SK-N-SH (cell line): Measurements from ENCODE around the gene ARHGDIB. TPM values are rescaled to one million over a fixed set of nuclear protein-coding genes. Genes with fewer than 3 reads are reported as not detected.

Experiments
- CTCF ChIA-PET: fragments of 300-600, 350-600 bp; formaldehyde crosslinking; extraction: SDS; loops from one replicate; lab custom pipeline; 2021; lab: Yijun Ruan, JAX
- POLR2A ChIA-PET: fragments of 350-600 bp; sonication (Branson Sonifier 250); formaldehyde crosslinking; extraction: SDS; loops from one replicate; lab custom pipeline; 2020; ENCODE audit warnings: antibody characterized with exemption, inconsistent platforms; lab: Yijun Ruan, JAX
- DNase-seq: peaks from one replicate; pipeline ENCODE4 v3.0.0; 2012
- H2AFZ ChIP-seq: fragments of 200-600 bp; sonication (generic); 2 replicates; pipeline ENCODE4 v1.8.1; 2016; ENCODE audit warnings: antibody characterized with exemption, mild to moderate bottlenecking, low read depth
- H3F3A ChIP-seq: fragments of 200-600 bp; sonication (generic); replicated peaks from 2 replicates; pipeline ENCODE3; 2016; ENCODE audit warnings: antibody characterized with exemption, mild to moderate bottlenecking; ENCODE audit not compliant: insufficient read depth
- H3K27ac ChIP-seq, 2 experiments: fragments of 200-500 bp in 1 of 2; fragments of 200-600 bp in 1 of 2; sonication (Bioruptor generic) in 1 of 2; sonication (generic), shearing (Covaris generic) in 1 of 2; 2 replicates each; pipeline versions ENCODE4 v1.5.1 to v1.6.1; 2014 to 2016; ENCODE audit warnings: low read depth in 2 of 2, inconsistent platforms in 1 of 2, low read length in 1 of 2, mild to moderate bottlenecking in 1 of 2, mixed read lengths in 1 of 2
- H3K27me3 ChIP-seq: fragments of 200-600 bp; sonication (generic), shearing (Covaris generic); 2 replicates; pipeline ENCODE4 v1.6.1; 2016; ENCODE audit warnings: mixed run types; ENCODE audit not compliant: insufficient read depth
- H3K36me3 ChIP-seq, 2 experiments: fragments of 200-500 bp in 1 of 2; fragments of 200-600 bp in 1 of 2; sonication (Bioruptor generic) in 1 of 2; sonication (generic) in 1 of 2; replicated peaks in 1 of 2; 2 replicates each; pipeline versions ENCODE3 to v1.5.1; 2014 to 2016; ENCODE audit warnings: low read length in 1 of 2, mild to moderate bottlenecking in 1 of 2; ENCODE audit not compliant: insufficient read depth in 2 of 2, control insufficient read depth in 1 of 2
- H3K4me1 ChIP-seq, 2 experiments: fragments of 200-500 bp in 1 of 2; fragments of 200-600 bp in 1 of 2; sonication (Bioruptor generic) in 1 of 2; sonication (generic), shearing (Covaris generic) in 1 of 2; 2 replicates each; pipeline versions ENCODE4 v1.5.1 to v1.6.1; 2014 to 2016; ENCODE audit warnings: low read depth in 1 of 2, low read length in 1 of 2, mixed run types in 1 of 2; ENCODE audit not compliant: insufficient read depth in 2 of 2, control insufficient read depth in 1 of 2
- H3K4me2 ChIP-seq: fragments of 200-600 bp; sonication (generic), shearing (Covaris generic); 2 replicates; pipeline ENCODE4 v1.6.1; 2017; ENCODE audit warnings: mixed run types
- H3K4me3 ChIP-seq, 2 experiments: fragments of 200-500 bp in 1 of 2; fragments of 200-600 bp in 1 of 2; sonication (Bioruptor generic) in 1 of 2; sonication (generic), shearing (Covaris generic) in 1 of 2; 2 replicates each; pipeline versions ENCODE4 v1.5.1 to v1.8.1; 2014 to 2016; ENCODE audit warnings: low read depth in 2 of 2, inconsistent platforms in 1 of 2, low read length in 1 of 2, mild to moderate bottlenecking in 1 of 2, mixed read lengths in 1 of 2, moderate library complexity in 1 of 2
- H3K79me2 ChIP-seq: fragments of 200-600 bp; sonication (generic); 2 replicates; pipeline ENCODE4 v1.8.1; 2017; ENCODE audit warnings: mild to moderate bottlenecking; ENCODE audit not compliant: insufficient read depth
- H3K9ac ChIP-seq: fragments of 200-600 bp; sonication (generic); 2 replicates; pipeline ENCODE4 v1.6.1; 2017; ENCODE audit warnings: mixed run types
- H3K9me2 ChIP-seq: fragments of 200-600 bp; sonication (generic); 2 replicates; pipeline ENCODE4 v1.6.1; 2017; ENCODE audit warnings: mixed run types
- H3K9me3 ChIP-seq: fragments of 200-600 bp; sonication (generic); 2 replicates; pipeline ENCODE4 v1.6.1; 2017; ENCODE audit warnings: mixed run types, mild to moderate bottlenecking, moderate library complexity
- H4K20me1 ChIP-seq: fragments of 200-600 bp; sonication (generic); 2 replicates; pipeline ENCODE4 v1.6.1; 2017; ENCODE audit warnings: mild to moderate bottlenecking, mixed run types; ENCODE audit not compliant: insufficient read depth
- CHD2 ChIP-seq: fragments of 150-350 bp; IDR thresholded peaks from 2 replicates; pipeline ENCODE4 v1.6.1; 2018; ENCODE audit warnings: low read length; ENCODE audit not compliant: partially characterized antibody
- CTCF ChIP-seq: fragments of 200-600 bp; sonication (generic); IDR thresholded peaks from 2 replicates; pipeline ENCODE4 v1.6.1; 2017; ENCODE audit warnings: antibody characterized with exemption, mild to moderate bottlenecking, moderate library complexity
- ELF1 ChIP-seq: IDR thresholded peaks from 2 replicates; pipeline ENCODE4 v1.4.0; 2012
- EZH2phosphoT487 ChIP-seq: fragments of 200-600 bp; sonication (generic); IDR thresholded peaks from 2 replicates; pipeline ENCODE4 v1.6.1; 2017; ENCODE audit warnings: low read depth, mixed run types, mild to moderate bottlenecking, antibody characterized with exemption, moderate library complexity, borderline replicate concordance
- FOSL2 ChIP-seq: IDR thresholded peaks from 2 replicates; pipeline ENCODE4 v1.4.0; 2012; ENCODE audit warnings: low read depth, mild to moderate bottlenecking, moderate library complexity, borderline replicate concordance
- FOXJ3 ChIP-seq: sonication (generic); formaldehyde crosslinking; IDR thresholded peaks from 2 replicates; pipeline ENCODE4 v1.5.1; 2020; ENCODE audit warnings: mild to moderate bottlenecking, missing genetic modification reagents
- FOXM1 ChIP-seq: IDR thresholded peaks from 2 replicates; pipeline ENCODE4 v1.4.0; 2012; ENCODE audit warnings: low read depth, mild to moderate bottlenecking
- GABPA ChIP-seq: IDR thresholded peaks from 2 replicates; pipeline ENCODE4 v1.4.0; 2012; ENCODE audit warnings: low read depth, mild to moderate bottlenecking
- MEF2A ChIP-seq: IDR thresholded peaks from 2 replicates; pipeline ENCODE4 v1.4.0; 2012; ENCODE audit warnings: low read depth, borderline replicate concordance
- RCOR1 ChIP-seq: fragments of 150-350 bp; IDR thresholded peaks from 2 replicates; pipeline ENCODE4 v1.6.1; 2017; ENCODE audit warnings: antibody characterized with exemption, low read length
- RFX5 ChIP-seq: IDR thresholded peaks from 2 replicates; pipeline ENCODE4 v1.6.1; 2012; ENCODE audit warnings: mild to moderate bottlenecking, improper control_type of control experiment, low read length
- SIN3A ChIP-seq: IDR thresholded peaks from 2 replicates; pipeline ENCODE4 v1.6.1; 2012; ENCODE audit warnings: low read depth, mild to moderate bottlenecking, low read length, moderate library complexity, borderline replicate concordance
- SMC3 ChIP-seq: IDR thresholded peaks from 2 replicates; pipeline ENCODE4 v1.6.1; 2012; ENCODE audit warnings: low read depth, low read length, improper control_type of control experiment
- WGBS: methylation state at CpG from one replicate; pipeline ENCODE4 v1.1.6; 2017; ENCODE audit warnings: low lambda C conversion rate; 5-methylcytosine and 5-hydroxymethylcytosine counted together
- polyA plus RNA-seq, 3 experiments: library from polyadenylated mRNA; depleted of rRNA; stranded (reverse); fragments of >200 nt; gene quantifications; 2 replicates each; pipeline ENCODE4 v1.2.3, GENCODE V29; 2012
- TF ChIP-seq, protein P1 (sequence below): IDR thresholded peaks from 2 replicates; pipeline ENCODE4 v1.6.1; 2012; ENCODE audit warnings: mild to moderate bottlenecking, low read depth, low read length, moderate library complexity

The ARHGDIB gene
- polyA plus RNA-seq, 1 of the 3 experiments (the other 2 are of a cell fraction) = 362 TPM

DNA sequence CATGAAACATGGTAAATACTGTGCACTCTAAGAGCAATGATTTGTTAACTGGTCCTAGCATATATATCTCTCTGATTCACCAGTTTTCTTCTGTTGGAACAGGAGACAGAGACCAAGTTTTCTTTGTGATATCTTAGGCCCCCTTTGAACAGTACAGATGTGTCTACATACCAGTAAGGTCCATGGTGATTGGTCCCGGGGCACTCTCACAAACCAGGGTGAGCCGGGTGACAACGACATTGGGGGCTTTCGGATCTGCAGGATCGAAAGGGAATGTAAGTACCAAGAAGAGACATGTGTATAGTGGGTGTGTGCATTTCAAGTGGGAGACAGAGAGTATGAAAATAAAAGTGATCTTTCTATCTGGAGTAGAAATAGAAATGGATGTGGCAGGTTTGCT, 11.8 kb downstream of the ARHGDIB start:
- 49% methylated on average over 5 of the region's 5 CpGs for WGBS
- no peak for DNase-seq
- no peaks in the 10 kb centered on the region for H4K20me1 ChIP-seq
- no peaks in the 10 kb centered on the region for H3K27me3 ChIP-seq
- no peaks in the 10 kb centered on the region for H3K9me3 ChIP-seq
- peak overlapping the region in 1 of 2 experiments; percentile 99; a peak in 3 of 4 replicates for H3K27ac ChIP-seq
- CTCF ChIA-PET = no interaction called here
- H2AFZ ChIP-seq = no peak overlapping the region
- no peak for TF ChIP-seq FOSL2
- no peak for TF ChIP-seq FOXM1
- no peak for TF ChIP-seq FOXJ3 (CRISPR knock-in tag)
- TF ChIP-seq RCOR1 = no peak
- TF ChIP-seq GABPA = no peak
- no peak for TF ChIP-seq ELF1
- no peak for TF ChIP-seq SMC3
- H3K4me2 ChIP-seq = peak overlapping the region; percentile 58; the same call in 1 of the 2 replicates
- peaks cover 30 to 50% of the 10 kb centered on the region in 2 experiments for H3K36me3 ChIP-seq
- peaks cover 59% of the 10 kb centered on the region for H3K79me2 ChIP-seq
- H3K4me3 ChIP-seq = no peak overlapping the region
- H3K4me1 ChIP-seq = peaks cover 7 to 62% of the 10 kb centered on the region in 2 experiments
- no peak overlapping the region for H3K9ac ChIP-seq
- no peaks in the 10 kb centered on the region for H3K9me2 ChIP-seq
- POLR2A ChIA-PET = no interaction called here
- H3F3A ChIP-seq = peaks cover 33% of the 10 kb centered on the region

GRCh38 chr12:14948672-14949071, 12.7 kb downstream of the ARHGDIB start:
- Histone ChIP-seq H3K9me3 (no peaks in the 10 kb centered on the region), H3K9me2 (no peaks in the 10 kb centered on the region), H3K4me1 (peaks cover 7 to 56% of the 10 kb centered on the region in 2 experiments), H2AFZ (no peak overlapping the region)
- TF ChIP-seq ELF1 (0 out of 2 replicates have a peak, but pooled peaks have one; percentile 20), GABPA (peak; percentile 16; the same call in 1 of the 2 replicates), EZH2phosphoT487 (no peak)
- TF ChIP-seq, all 33 proteins: peak for 2
- no peaks in the 10 kb centered on the region for H4K20me1 ChIP-seq
- peaks cover 34 to 53% of the 10 kb centered on the region in 2 experiments for H3K36me3 ChIP-seq
- H3K27ac ChIP-seq = peak overlapping the region; percentile 67 to 99; a peak in 3 of 4 replicates
- H3F3A ChIP-seq = peaks cover 30% of the 10 kb centered on the region
- H3K9ac ChIP-seq = peak overlapping the region; percentile 36; the same call in 1 of the 2 replicates
- DNase-seq = no peak
- H3K79me2 ChIP-seq = peaks cover 49% of the 10 kb centered on the region
- H3K4me3 ChIP-seq = no peak overlapping the region
- POLR2A ChIA-PET = no interaction called here
- CTCF ChIA-PET = no interaction called here
- peak overlapping the region; percentile 58 for H3K4me2 ChIP-seq
- 34% methylated on average over 3 of the region's 3 CpGs for WGBS
- H3K27me3 ChIP-seq = no peaks in the 10 kb centered on the region

GRCh38 chr12:14946861-14947260, 14.5 kb downstream of the ARHGDIB start:
- TF ChIP-seq MEF2A = no peak
- no peak for TF ChIP-seq SIN3A
- TF ChIP-seq FOXM1 = no peak
- no peak for TF ChIP-seq SMC3
- TF ChIP-seq, protein P1, sequence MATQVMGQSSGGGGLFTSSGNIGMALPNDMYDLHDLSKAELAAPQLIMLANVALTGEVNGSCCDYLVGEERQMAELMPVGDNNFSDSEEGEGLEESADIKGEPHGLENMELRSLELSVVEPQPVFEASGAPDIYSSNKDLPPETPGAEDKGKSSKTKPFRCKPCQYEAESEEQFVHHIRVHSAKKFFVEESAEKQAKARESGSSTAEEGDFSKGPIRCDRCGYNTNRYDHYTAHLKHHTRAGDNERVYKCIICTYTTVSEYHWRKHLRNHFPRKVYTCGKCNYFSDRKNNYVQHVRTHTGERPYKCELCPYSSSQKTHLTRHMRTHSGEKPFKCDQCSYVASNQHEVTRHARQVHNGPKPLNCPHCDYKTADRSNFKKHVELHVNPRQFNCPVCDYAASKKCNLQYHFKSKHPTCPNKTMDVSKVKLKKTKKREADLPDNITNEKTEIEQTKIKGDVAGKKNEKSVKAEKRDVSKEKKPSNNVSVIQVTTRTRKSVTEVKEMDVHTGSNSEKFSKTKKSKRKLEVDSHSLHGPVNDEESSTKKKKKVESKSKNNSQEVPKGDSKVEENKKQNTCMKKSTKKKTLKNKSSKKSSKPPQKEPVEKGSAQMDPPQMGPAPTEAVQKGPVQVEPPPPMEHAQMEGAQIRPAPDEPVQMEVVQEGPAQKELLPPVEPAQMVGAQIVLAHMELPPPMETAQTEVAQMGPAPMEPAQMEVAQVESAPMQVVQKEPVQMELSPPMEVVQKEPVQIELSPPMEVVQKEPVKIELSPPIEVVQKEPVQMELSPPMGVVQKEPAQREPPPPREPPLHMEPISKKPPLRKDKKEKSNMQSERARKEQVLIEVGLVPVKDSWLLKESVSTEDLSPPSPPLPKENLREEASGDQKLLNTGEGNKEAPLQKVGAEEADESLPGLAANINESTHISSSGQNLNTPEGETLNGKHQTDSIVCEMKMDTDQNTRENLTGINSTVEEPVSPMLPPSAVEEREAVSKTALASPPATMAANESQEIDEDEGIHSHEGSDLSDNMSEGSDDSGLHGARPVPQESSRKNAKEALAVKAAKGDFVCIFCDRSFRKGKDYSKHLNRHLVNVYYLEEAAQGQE = no peak
- no peak for TF ChIP-seq RFX5
- TF ChIP-seq FOSL2 = no peak
- no peak for TF ChIP-seq CTCF
- no peak for TF ChIP-seq CHD2
- no peak for TF ChIP-seq EZH2phosphoT487
- no peak for TF ChIP-seq FOXJ3 (CRISPR knock-in tag)
- Histone ChIP-seq H3K9me3 (no peaks in the 10 kb centered on the region), H3K4me3 (no peak overlapping the region), H3K9ac (no peak overlapping the region), H3K27me3 (no peaks in the 10 kb centered on the region), H3K4me2 (no peak overlapping the region; the same call in 1 of the 2 replicates), H4K20me1 (no peaks in the 10 kb centered on the region), H3F3A (peaks cover 15% of the 10 kb centered on the region), H2AFZ (no peak overlapping the region), H3K27ac (no peak overlapping the region), H3K36me3 (peaks cover 41 to 69% of the 10 kb centered on the region in 2 experiments), H3K79me2 (peaks cover 39% of the 10 kb centered on the region), H3K4me1 (peaks cover 7 to 45% of the 10 kb centered on the region in 2 experiments), H3K9me2 (no peaks in the 10 kb centered on the region)
- POLR2A ChIA-PET = no interaction called here
- no peak for DNase-seq
- WGBS = 57% methylated on average over 1 of the region's 1 CpG
- CTCF ChIA-PET = interaction anchor here (0.7 kb wide), 1 partner anchor 101 kb away, joined by 3 read pairs; no protein-coding TSS in a partner anchor
